HepG2 (cell line): ENCODE data around the gene SAA1. TPM values are rescaled to one million over a fixed set of nuclear protein-coding genes. Genes with fewer than 3 reads are reported as not detected.

Source experiments
- DNMT1 ChIP-seq: sonication (generic); formaldehyde crosslinking; IDR thresholded peaks from 2 replicates; pipeline ENCODE4 v1.5.1; 2020; ENCODE audit warnings: mild to moderate bottlenecking, missing genetic modification reagents
- HMGA1 ChIP-seq: sonication (generic); formaldehyde crosslinking; conservative IDR thresholded peaks from 2 replicates; pipeline ENCODE4 v1.4.0; 2020; ENCODE audit warnings: missing genetic modification reagents
- JDP2 ChIP-seq: sonication (generic); formaldehyde crosslinking; IDR thresholded peaks from 2 replicates; pipeline ENCODE4 v1.8.1; 2022; ENCODE audit warnings: missing genetic modification reagents, borderline replicate concordance
- KDM3A ChIP-seq: IDR thresholded peaks from 2 replicates; pipeline ENCODE4 v1.6.1; 2018; ENCODE audit warnings: low read depth, missing compliant biosample characterization
- MAFG ChIP-seq: sonication (generic); formaldehyde crosslinking; IDR thresholded peaks from 2 replicates; pipeline ENCODE4 v1.5.1; 2020; ENCODE audit warnings: mild to moderate bottlenecking, missing genetic modification reagents
- NFE2L1 ChIP-seq: sonication (generic); formaldehyde crosslinking; IDR thresholded peaks from 2 replicates; pipeline ENCODE4 v1.4.0; 2020; ENCODE audit warnings: missing genetic modification reagents, mild to moderate bottlenecking, borderline replicate concordance
- NFYC ChIP-seq: IDR thresholded peaks from 2 replicates; pipeline ENCODE4 v1.6.1; 2016; ENCODE audit warnings: missing genetic modification reagents, missing compliant biosample characterization
- RAD21 ChIP-seq: fragments of 450-650 bp; formaldehyde crosslinking; IDR thresholded peaks from 2 replicates; pipeline ENCODE4 v1.5.0; 2020; ENCODE audit warnings: mild to moderate bottlenecking
- TAF1 ChIP-seq: sonication (generic); formaldehyde crosslinking; IDR thresholded peaks from 2 replicates; pipeline ENCODE4 v1.4.0; 2020; ENCODE audit warnings: missing genetic modification reagents
- ZBTB1 ChIP-seq: sonication (generic); formaldehyde crosslinking; IDR thresholded peaks from 2 replicates; pipeline ENCODE4 v1.4.0; 2020; ENCODE audit warnings: missing genetic modification reagents, borderline replicate concordance
- ZNF264 ChIP-seq: sonication (generic); formaldehyde crosslinking; IDR thresholded peaks from 2 replicates; pipeline ENCODE4 v1.4.0; 2020; ENCODE audit warnings: missing genetic modification reagents
- ZSCAN29 ChIP-seq: sonication (generic); formaldehyde crosslinking; conservative IDR thresholded peaks from 2 replicates; pipeline ENCODE4 v1.4.0; 2020; ENCODE audit warnings: mild to moderate bottlenecking, missing genetic modification reagents
- polyA plus RNA-seq, 8 experiments: library from polyadenylated mRNA; depleted of rRNA in 3 of 8; stranded (reverse) in 7 of 8; unstranded in 1 of 8; fragments of >200 nt; fragmentation: Illumina TruSeq in 4 of 8; extraction: Trizol in 4 of 8; gene quantifications; 2 replicates each; pipeline versions ENCODE4 v1.2.1 to v1.2.3, GENCODE V29; 2011 to 2016; ENCODE audit warnings: low read depth in 4 of 8, missing spikeins in 1 of 8, mixed read lengths in 1 of 8; ENCODE audit not compliant: insufficient read depth in 1 of 8
- small RNA-seq, 3 experiments: library from RNA; depleted of rRNA; stranded (forward); fragments of <200 nt; gene quantifications; one replicate each; pipeline ENCODE3, GENCODE V24; 2012; ENCODE audit warnings: low read depth in 2 of 3, low replicate concordance in 1 of 3; ENCODE audit not compliant: insufficient read length in 3 of 3, insufficient read depth in 2 of 3
- total RNA-seq, 5 experiments: library from RNA; depleted of rRNA; stranded (reverse); fragments of >200 nt; fragmentation: Illumina TruSeq; extraction: Trizol; gene quantifications; 2 replicates each; pipeline ENCODE4 v1.2.3, GENCODE V29; 2016; ENCODE audit warnings: low read depth in 1 of 5
- TF ChIP-seq, protein P1 (sequence below): sonication (generic); formaldehyde crosslinking; conservative IDR thresholded peaks from 2 replicates; pipeline ENCODE4 v1.4.0; 2020; ENCODE audit warnings: missing genetic modification reagents

SAA1 gene
- total and polyA plus RNA-seq, 2 of the 13 experiments (the other 11 are each of a cell fraction or from before 2014, with no cell fraction given) = not detected

DNA sequence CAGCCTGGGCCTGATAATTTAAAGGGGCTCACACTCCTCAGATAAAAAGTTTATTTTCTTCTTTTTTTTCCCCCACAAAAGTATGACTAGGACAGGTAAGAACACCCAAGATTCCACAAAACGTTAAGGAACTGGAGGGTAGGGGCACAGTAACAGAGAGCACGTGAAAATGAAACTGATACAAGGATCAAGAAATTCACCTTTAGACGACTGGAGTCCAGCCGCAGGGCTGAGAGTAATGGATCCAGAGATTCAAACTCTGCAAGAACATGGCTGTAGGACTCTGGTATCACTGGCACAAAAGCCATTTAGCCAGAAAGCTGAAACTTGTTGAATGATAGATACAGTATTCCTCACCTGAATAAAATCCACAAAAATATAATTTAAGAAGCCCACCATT, 51.5 kb downstream of the SAA1 start (continued):
- TF ChIP-seq, protein P1, sequence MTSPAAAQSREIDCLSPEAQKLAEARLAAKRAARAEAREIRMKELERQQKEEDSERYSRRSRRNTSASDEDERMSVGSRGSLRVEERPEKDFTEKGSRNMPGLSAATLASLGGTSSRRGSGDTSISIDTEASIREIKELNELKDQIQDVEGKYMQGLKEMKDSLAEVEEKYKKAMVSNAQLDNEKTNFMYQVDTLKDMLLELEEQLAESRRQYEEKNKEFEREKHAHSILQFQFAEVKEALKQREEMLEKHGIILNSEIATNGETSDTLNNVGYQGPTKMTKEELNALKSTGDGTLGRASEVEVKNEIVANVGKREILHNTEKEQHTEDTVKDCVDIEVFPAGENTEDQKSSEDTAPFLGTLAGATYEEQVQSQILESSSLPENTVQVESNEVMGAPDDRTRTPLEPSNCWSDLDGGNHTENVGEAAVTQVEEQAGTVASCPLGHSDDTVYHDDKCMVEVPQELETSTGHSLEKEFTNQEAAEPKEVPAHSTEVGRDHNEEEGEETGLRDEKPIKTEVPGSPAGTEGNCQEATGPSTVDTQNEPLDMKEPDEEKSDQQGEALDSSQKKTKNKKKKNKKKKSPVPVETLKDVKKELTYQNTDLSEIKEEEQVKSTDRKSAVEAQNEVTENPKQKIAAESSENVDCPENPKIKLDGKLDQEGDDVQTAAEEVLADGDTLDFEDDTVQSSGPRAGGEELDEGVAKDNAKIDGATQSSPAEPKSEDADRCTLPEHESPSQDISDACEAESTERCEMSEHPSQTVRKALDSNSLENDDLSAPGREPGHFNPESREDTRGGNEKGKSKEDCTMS (CRISPR knock-in tag) = no peak
- TF ChIP-seq ZSCAN29 (CRISPR knock-in tag) = no peak
- no peak for TF ChIP-seq JDP2 (CRISPR knock-in tag)
- TF ChIP-seq NFE2L1 = no peak
- no peak for TF ChIP-seq TAF1
- no peak for TF ChIP-seq NFYC (CRISPR knock-in tag)
- TF ChIP-seq ZBTB1 (CRISPR knock-in tag) = no peak
- no peak for TF ChIP-seq KDM3A (CRISPR knock-in tag)
- TF ChIP-seq MAFG (CRISPR knock-in tag) = no peak
- no peak for TF ChIP-seq RAD21 (CRISPR knock-in tag)
- no peak for TF ChIP-seq DNMT1 (CRISPR knock-in tag)
- TF ChIP-seq HMGA1 (CRISPR knock-in tag) = no peak
- TF ChIP-seq ZNF264 (CRISPR knock-in tag) = no peak

Small RNA genes lying within 50 kb of the gene (small RNA-seq; reads per million reads assigned to genes)
- gene RNA5SP333 (0 reads per million in 3 experiments), gene RNA5SP334 (0 reads per million in 3 experiments)

Other genes starting within 250 kb of the SAA1 start
- 0.22 and 0.53 TPM in 2 replicates for gene TPH1, start 220.0 kb upstream of the SAA1 start, total RNA-seq (2016; rRNA removed; fragmentation: Illumina TruSeq; extraction: Trizol)
- 0.22 and 0.26 TPM in 2 replicates for gene TPH1, start 220.0 kb upstream of the SAA1 start, polyA plus RNA-seq (2011; rRNA removed)
- 45.7 and 46.0 TPM in 2 replicates for gene SAAL1, start 160.2 kb upstream of the SAA1 start, total RNA-seq (2016; rRNA removed; fragmentation: Illumina TruSeq; extraction: Trizol)
- gene SAAL1, start 160.2 kb upstream of the SAA1 start, polyA plus RNA-seq (2011; rRNA removed) = 12.3 and 16.5 TPM in 2 replicates
- not detected in 2 replicates for gene MRGPRX3, start 133.7 kb upstream of the SAA1 start, total RNA-seq (2016; rRNA removed; fragmentation: Illumina TruSeq; extraction: Trizol)
- gene MRGPRX3, start 133.7 kb upstream of the SAA1 start, polyA plus RNA-seq (2011; rRNA removed) = 0.51 and 0.53 TPM in 2 replicates
- 0.18 and 0.36 TPM in 2 replicates for gene MRGPRX4, start 93.4 kb upstream of the SAA1 start, total RNA-seq (2016; rRNA removed; fragmentation: Illumina TruSeq; extraction: Trizol)
- 0.12 and 0.18 TPM in 2 replicates for gene MRGPRX4, start 93.4 kb upstream of the SAA1 start, polyA plus RNA-seq (2011; rRNA removed)
- 147 and 253 TPM in 2 replicates for gene SAA4, start 29.5 kb upstream of the SAA1 start, total RNA-seq (2016; rRNA removed; fragmentation: Illumina TruSeq; extraction: Trizol)
- gene SAA4, start 29.5 kb upstream of the SAA1 start, polyA plus RNA-seq (2011; rRNA removed) = 53.4 and 94.1 TPM in 2 replicates
- 0.27 TPM in 1 of 2 replicates, not detected in the other for gene SAA2, start 17.6 kb upstream of the SAA1 start, total RNA-seq (2016; rRNA removed; fragmentation: Illumina TruSeq; extraction: Trizol)
- 0.12 TPM in 1 of 2 replicates, not detected in the other for gene SAA2, start 17.6 kb upstream of the SAA1 start, polyA plus RNA-seq (2011; rRNA removed)
- gene HPS5, start 55.9 kb downstream of the SAA1 start, total RNA-seq (2016; rRNA removed; fragmentation: Illumina TruSeq; extraction: Trizol) = 25.5 and 31.8 TPM in 2 replicates
- 5.4 and 6.6 TPM in 2 replicates for gene HPS5, start 55.9 kb downstream of the SAA1 start, polyA plus RNA-seq (2011; rRNA removed)
- gene GTF2H1, start 56.3 kb downstream of the SAA1 start, total RNA-seq (2016; rRNA removed; fragmentation: Illumina TruSeq; extraction: Trizol) = 51.4 and 70.0 TPM in 2 replicates
- gene GTF2H1, start 56.3 kb downstream of the SAA1 start, polyA plus RNA-seq (2011; rRNA removed) = 15.2 and 15.7 TPM in 2 replicates
- 805 and 1,257 TPM in 2 replicates for gene LDHA, start 128.3 kb downstream of the SAA1 start, total RNA-seq (2016; rRNA removed; fragmentation: Illumina TruSeq; extraction: Trizol)
- gene LDHA, start 128.3 kb downstream of the SAA1 start, polyA plus RNA-seq (2011; rRNA removed) = 1,112 and 1,547 TPM in 2 replicates
- not detected in 2 replicates for gene LDHC, start 146.1 kb downstream of the SAA1 start, total RNA-seq (2016; rRNA removed; fragmentation: Illumina TruSeq; extraction: Trizol)
- not detected in 2 replicates for gene LDHC, start 146.1 kb downstream of the SAA1 start, polyA plus RNA-seq (2011; rRNA removed)
- gene LDHAL6A, start 189.6 kb downstream of the SAA1 start, total RNA-seq (2016; rRNA removed; fragmentation: Illumina TruSeq; extraction: Trizol) = not detected in 2 replicates
- not detected in 2 replicates for gene LDHAL6A, start 189.6 kb downstream of the SAA1 start, polyA plus RNA-seq (2011; rRNA removed)